ENCODE measurements around the gene ACVR2A. TPM values are rescaled to one million over a fixed set of nuclear protein-coding genes. Genes with fewer than 3 reads are reported as not detected.

ACVR2A gene
- total RNA-seq, 4 donors from 2014 or later = 23.0 to 48.1 (median 23.8) TPM

DNA sequence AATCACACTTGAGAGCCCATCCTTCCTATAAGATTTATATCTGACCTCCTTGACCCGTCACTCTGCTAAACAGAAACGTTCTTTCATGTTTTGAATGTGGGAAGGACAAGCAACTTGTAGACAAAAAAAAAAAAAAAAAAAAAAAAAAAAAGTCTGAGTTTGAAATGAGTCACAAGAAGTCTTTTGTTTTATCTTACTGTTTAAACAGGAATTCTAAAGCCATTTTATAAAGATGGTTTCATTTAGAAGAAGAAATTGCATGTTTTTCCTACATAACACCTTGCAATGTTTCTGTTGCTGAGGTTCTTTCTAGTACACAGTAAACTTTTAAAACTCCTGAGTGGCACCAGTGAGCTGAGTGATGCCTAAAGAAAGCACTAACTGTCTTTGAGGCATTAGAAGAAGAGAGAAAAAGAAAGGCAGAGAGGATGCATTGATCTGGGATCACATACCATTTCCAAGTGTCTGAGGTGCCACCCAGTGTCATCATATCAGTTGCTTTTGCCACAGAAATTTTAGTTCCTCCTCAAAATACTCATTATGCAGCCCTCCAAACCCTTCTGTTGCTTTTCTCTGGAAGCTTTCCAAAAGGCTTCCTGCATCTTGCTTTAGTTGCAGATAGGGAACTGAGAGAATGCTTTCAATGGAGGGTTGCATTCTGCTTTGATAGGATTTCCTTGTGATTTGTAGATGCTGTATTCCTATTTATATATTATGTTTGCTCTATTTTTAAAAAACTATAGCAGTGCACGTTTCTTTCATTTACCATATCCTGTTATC lies 69.1 kb downstream of the ACVR2A start:
- no peak overlapping the region for H3K4me3 ChIP-seq
- no peaks in the 10 kb centered on the region for H3K9me3 ChIP-seq
- TF ChIP-seq POLR2A (IDR thresholded peaks at IDR 0.05) (no peak), POLR2AphosphoS5 (IDR thresholded peaks at IDR 0.05) (no peak), EP300 (IDR thresholded peaks at IDR 0.05) (no peak)
- TF ChIP-seq, protein P1, sequence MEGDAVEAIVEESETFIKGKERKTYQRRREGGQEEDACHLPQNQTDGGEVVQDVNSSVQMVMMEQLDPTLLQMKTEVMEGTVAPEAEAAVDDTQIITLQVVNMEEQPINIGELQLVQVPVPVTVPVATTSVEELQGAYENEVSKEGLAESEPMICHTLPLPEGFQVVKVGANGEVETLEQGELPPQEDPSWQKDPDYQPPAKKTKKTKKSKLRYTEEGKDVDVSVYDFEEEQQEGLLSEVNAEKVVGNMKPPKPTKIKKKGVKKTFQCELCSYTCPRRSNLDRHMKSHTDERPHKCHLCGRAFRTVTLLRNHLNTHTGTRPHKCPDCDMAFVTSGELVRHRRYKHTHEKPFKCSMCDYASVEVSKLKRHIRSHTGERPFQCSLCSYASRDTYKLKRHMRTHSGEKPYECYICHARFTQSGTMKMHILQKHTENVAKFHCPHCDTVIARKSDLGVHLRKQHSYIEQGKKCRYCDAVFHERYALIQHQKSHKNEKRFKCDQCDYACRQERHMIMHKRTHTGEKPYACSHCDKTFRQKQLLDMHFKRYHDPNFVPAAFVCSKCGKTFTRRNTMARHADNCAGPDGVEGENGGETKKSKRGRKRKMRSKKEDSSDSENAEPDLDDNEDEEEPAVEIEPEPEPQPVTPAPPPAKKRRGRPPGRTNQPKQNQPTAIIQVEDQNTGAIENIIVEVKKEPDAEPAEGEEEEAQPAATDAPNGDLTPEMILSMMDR (IDR thresholded peaks at IDR 0.05) = no peak
- H3K4me1 ChIP-seq = peaks cover 0 to 32% (median 7%) of the 10 kb centered on the region in 3 donors
- ATAC-seq = no peak
- 0 to 25% methylated on average over 1 to 3 of the region's 3 CpGs for WGBS, 2 donors (ENCODE audit: low coverage in 1 of 2)
- H3K27me3 ChIP-seq = no peaks in the 10 kb centered on the region
- no peak overlapping the region for H3K27ac ChIP-seq
- H3K36me3 ChIP-seq = peaks cover 0 to 23% of the 10 kb centered on the region in 2 donors

DNA sequence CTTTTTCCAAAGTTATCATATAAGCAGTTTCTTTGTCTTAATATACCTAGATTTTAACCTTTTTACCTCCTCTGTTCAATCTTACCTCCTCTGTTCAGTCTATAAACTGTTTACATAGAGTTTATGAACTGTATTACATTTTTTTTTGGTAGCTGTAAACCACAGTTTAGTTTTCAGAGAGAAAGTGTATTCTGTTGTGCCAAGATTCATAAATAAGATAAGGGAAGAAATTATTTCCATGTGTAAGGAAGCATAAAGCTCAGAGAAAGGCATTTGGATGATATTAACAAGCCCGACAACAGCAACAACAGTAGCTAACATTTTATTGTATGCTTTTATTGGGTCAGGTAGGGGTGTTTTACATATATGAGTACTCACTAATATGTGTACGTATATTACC lies 71.2 kb downstream of the ACVR2A start:
- Histone ChIP-seq H3K27me3 (no peaks in the 10 kb centered on the region), H3K4me3 (no peak overlapping the region), H3K4me1 (peaks cover 0 to 22% (median 5%) of the 10 kb centered on the region in 3 donors), H3K27ac (no peak overlapping the region), H3K9me3 (no peaks in the 10 kb centered on the region), H3K36me3 (peaks cover 0 to 44% of the 10 kb centered on the region in 2 donors)
- no peak for TF ChIP-seq EP300 (IDR thresholded peaks at IDR 0.05)
- TF ChIP-seq, protein P1 (IDR thresholded peaks at IDR 0.05) = no peak
- TF ChIP-seq POLR2A (IDR thresholded peaks at IDR 0.05) = no peak
- WGBS, 2 donors (ENCODE audit: low coverage in 1 of 2) = 80 to 96% methylated on average over 2 of the region's 2 CpGs
- no peak for ATAC-seq

DNA sequence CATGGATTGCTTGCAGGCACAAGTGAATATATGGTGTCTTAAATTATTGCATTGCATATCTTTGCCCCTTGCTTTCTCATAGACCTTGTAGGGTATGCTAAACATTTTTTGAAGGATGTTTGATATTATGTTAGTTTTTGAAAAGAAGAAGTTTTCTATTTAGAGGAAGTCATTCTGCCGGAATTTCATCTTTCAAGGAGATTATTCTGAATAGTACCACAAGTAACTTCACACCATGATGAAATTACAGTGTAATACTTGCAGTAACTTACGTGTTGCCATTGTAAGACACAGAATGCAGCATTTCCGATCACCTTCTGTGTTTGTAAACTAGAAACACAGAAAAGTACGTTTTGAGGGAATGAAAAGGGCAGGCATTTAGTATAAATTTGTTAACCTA lies 71.9 kb downstream of the ACVR2A start:
- Histone ChIP-seq H3K36me3 (peaks cover 0 to 47% of the 10 kb centered on the region in 2 donors), H3K27me3 (no peaks in the 10 kb centered on the region), H3K4me3 (no peak overlapping the region), H3K4me1 (peaks cover 0 to 19% (median 5%) of the 10 kb centered on the region in 3 donors), H3K27ac (no peak overlapping the region), H3K9me3 (no peaks in the 10 kb centered on the region)
- ATAC-seq = no peak
- TF ChIP-seq POLR2AphosphoS5 (IDR thresholded peaks at IDR 0.05) (no peak), POLR2A (IDR thresholded peaks at IDR 0.05) (no peak), EP300 (IDR thresholded peaks at IDR 0.05) (no peak)
- TF ChIP-seq, protein P1 (IDR thresholded peaks at IDR 0.05) = no peak
- WGBS, 2 donors (ENCODE audit: low coverage in 1 of 2) = 71 to 88% methylated on average over 4 of the region's 4 CpGs

DNA sequence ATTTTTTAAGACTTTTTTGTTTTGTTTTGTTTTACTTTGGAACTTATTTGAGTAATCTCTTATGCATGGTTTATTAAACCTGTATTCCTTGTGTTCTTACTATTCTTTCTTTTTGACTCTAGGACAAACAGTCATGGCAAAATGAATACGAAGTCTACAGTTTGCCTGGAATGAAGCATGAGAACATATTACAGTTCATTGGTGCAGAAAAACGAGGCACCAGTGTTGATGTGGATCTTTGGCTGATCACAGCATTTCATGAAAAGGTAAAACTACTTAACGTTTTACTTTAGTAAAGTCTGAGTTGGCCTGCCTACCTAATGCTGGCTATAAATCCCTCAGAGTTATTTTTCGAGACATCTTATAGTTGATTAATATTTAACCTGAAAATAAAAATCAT lies 72.3 kb downstream of the ACVR2A start:
- Histone ChIP-seq H3K36me3 (peaks cover 0 to 47% of the 10 kb centered on the region in 2 donors), H3K4me1 (peaks cover 0 to 19% (median 5%) of the 10 kb centered on the region in 3 donors), H3K9me3 (no peaks in the 10 kb centered on the region), H3K27me3 (no peaks in the 10 kb centered on the region), H3K4me3 (no peak overlapping the region), H3K27ac (no peak overlapping the region)
- WGBS, 2 donors (ENCODE audit: low coverage in 1 of 2) = 66 to 76% methylated on average over 4 of the region's 4 CpGs
- TF ChIP-seq, protein P1 (IDR thresholded peaks at IDR 0.05) = no peak
- no peak for TF ChIP-seq POLR2A (IDR thresholded peaks at IDR 0.05)
- TF ChIP-seq POLR2AphosphoS5 (IDR thresholded peaks at IDR 0.05) = no peak
- no peak for TF ChIP-seq EP300 (IDR thresholded peaks at IDR 0.05)
- ATAC-seq = no peak

DNA sequence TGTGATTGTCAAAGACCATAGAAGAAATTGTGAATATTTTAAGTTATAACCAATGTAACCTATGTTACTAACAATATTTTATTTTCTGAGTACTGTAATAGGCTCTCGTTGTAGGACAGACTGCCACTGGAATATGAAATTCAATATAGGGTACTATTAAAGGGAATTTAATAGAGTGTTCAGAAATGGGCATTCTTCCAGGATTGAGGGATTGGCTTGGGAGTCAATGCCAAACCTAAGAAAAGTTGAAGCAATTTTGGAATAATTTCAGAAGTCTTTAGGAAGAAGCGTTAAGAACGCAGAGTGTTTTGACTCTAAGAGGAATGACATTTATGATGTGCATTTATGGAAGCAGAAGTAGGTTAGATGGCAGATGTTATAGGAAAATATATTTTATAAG lies 79.0 kb downstream of the ACVR2A start:
- no peak overlapping the region for H3K4me3 ChIP-seq
- peaks cover 0 to 50% of the 10 kb centered on the region in 2 donors for H3K36me3 ChIP-seq
- 11 to 68% methylated on average over 3 of the region's 3 CpGs for WGBS, 2 donors (ENCODE audit: low coverage in 1 of 2)
- ATAC-seq = no peak
- H3K4me1 ChIP-seq = peaks cover 0 to 26% (median 3%) of the 10 kb centered on the region in 3 donors
- H3K27me3 ChIP-seq = no peaks in the 10 kb centered on the region
- TF ChIP-seq POLR2A (IDR thresholded peaks at IDR 0.05) (no peak), EP300 (IDR thresholded peaks at IDR 0.05) (no peak), POLR2AphosphoS5 (IDR thresholded peaks at IDR 0.05) (no peak)
- TF ChIP-seq, protein P1 (IDR thresholded peaks at IDR 0.05) = no peak
- H3K27ac ChIP-seq = no peak overlapping the region
- no peaks in the 10 kb centered on the region for H3K9me3 ChIP-seq
